DND-41 (cell line): ENCODE data around the gene SYT1.

Source experiments
- CTCF ChIP-seq: IDR thresholded peaks from 2 replicates; pipeline ENCODE4 v1.5.1; 2012; ENCODE audit warnings: borderline replicate concordance, low read length, moderate library complexity, mild to moderate bottlenecking; ENCODE audit not compliant: poor library complexity, severe bottlenecking; ENCODE audit errors: extremely low read depth
- EZH2 ChIP-seq: IDR thresholded peaks from 3 replicates; pipeline ENCODE4 v1.6.1; 2012; ENCODE audit warnings: borderline replicate concordance, low read depth, mild to moderate bottlenecking, moderate library complexity, low read length, inconsistent platforms; ENCODE audit not compliant: severe bottlenecking

- TF ChIP-seq CTCF (no peak), EZH2 (no peak)
These were observed 621.6 kb downstream of the SYT1 start for GRCh38 chr12:79486154-79486553.
